HG02870 (cell line): ENCODE data around the gene CTRL.
A peak's percentile ranks its signal among the peaks of the same experiment; 100 is the strongest.
"Not testable (repeated sequence)": the region's sequence is repeated elsewhere in the genome, so short reads cannot be mapped to it uniquely, and the experiment has no call there.

Experiments
- ATAC-seq: cut with Tn5 transposase; IDR thresholded peaks from one replicate; pipeline ENCODE4 v1.9.1; 2021; ENCODE audit warnings: mild to moderate bottlenecking, moderate library complexity; ENCODE audit not compliant: unreplicated experiment

CTRL gene

DNA sequence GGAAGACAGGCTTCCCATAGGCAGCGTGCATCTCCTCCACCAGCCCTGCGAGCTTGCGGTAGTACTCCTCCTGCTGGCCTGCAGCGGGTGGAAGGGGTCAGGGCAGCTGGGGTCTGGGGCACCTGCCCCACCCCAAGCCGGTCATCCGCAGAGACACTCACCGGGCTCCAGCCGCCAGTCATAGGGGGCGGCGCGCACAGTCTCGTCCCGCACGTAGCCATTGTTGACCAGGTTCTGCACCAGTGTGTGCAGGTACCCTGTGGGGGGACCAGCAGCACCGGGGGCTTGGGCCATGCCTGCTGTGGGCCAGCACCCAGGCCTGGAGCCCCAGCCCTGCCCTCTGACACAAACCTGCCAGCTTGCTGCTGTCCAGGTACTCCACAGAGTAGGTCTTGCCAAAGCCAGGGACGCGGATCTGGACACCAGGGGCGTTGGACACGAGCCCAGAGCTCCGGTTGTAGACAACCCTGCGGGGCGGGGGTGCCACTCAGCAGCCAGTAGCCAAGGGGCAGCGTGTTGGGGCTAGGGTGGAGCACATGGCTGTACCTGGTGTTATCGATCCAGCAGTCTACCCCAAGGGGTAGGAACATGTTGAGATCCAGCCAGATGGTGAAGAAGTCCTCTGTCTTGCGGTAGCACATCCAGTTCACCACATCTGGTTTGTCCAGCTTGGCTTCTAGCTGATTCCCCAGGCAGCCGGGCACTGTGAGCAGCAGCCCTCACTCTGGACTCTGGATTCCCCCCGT is 11.0 kb upstream of the CTRL start:
- ATAC-seq = no peak

DNA sequence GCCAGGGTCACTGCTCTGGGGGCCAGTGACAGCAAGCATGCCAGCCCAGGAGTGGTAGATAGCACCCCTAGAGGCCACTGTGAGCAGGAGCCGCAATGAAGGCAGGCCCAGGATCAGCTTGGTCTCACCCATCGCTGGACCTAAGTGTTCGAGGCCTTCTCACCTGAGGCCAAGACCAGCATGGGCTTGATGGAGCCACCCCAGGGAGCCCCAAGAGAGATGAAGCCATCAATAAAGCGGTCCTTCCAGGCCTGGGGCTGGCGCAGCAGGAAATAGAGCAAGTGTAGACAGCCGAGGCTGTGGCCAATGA is 10.5 kb upstream of the CTRL start:
- ATAC-seq = no peak

DNA sequence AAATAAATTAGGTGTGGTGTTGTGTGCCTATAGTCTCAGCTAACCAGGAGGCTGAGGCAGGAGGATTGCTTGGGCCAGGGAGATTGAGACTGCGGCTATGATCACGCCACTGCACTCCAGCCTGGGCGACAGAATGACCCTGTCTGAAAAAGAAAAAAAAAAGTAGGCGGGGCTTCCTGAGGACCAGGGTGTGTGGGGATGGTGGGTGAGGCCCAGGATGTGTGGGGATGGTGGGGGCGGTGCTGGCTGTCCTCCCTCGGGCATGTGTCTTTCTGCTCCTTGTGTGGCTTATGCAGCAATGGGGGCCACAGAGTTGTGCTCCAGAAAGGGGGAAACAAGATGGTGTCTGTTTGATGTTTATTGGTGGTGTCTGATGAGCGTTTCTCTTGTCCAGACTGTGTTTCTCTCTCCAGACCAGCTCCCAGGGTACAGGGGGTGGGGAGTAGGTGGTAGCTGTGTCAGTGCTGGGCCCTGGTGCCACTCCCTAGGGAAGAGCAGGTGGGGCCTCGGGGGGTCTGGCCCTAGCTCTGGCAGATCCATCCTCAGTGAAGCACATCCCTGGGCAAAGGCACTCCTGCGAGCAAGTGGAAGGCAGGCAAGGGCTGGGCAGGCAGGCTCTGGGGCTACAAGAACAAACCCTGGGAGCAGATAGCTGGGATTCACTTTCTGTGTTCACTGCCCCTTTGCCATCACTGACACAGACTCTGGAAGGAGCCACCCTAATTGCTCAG is 10.0 kb upstream of the CTRL start:
- no peak for ATAC-seq

DNA sequence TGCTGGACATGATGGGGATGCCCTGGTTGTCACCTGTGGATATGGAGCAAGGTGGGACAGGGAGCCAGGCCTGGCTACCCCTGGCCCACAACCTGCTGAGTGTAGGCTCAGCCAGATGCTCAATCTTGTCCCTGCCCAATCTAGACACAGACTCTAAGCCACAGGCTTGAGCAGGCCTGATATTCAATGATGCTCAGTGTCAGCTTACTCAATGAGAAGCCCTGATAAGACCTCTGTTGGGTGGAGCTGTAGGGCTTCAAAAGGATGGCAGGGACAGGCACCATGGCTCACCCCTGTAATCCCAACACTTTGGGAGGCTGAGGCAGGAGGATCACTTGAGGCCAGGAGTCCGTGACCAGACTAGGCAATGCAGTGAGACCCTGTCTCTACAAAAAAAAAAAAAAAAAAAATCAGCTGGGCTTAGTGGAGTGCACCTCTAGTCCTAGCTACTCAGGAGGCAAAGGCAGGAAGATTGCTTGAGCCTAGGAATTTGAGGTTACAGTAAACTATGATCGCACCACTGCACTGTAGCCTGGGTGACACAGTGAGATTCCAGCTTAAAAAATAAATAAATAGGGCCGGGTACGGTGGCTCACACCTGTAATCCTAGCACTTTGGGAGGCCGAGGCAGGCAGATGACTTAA is 8.9 kb upstream of the CTRL start:
- ATAC-seq = no peak

DNA sequence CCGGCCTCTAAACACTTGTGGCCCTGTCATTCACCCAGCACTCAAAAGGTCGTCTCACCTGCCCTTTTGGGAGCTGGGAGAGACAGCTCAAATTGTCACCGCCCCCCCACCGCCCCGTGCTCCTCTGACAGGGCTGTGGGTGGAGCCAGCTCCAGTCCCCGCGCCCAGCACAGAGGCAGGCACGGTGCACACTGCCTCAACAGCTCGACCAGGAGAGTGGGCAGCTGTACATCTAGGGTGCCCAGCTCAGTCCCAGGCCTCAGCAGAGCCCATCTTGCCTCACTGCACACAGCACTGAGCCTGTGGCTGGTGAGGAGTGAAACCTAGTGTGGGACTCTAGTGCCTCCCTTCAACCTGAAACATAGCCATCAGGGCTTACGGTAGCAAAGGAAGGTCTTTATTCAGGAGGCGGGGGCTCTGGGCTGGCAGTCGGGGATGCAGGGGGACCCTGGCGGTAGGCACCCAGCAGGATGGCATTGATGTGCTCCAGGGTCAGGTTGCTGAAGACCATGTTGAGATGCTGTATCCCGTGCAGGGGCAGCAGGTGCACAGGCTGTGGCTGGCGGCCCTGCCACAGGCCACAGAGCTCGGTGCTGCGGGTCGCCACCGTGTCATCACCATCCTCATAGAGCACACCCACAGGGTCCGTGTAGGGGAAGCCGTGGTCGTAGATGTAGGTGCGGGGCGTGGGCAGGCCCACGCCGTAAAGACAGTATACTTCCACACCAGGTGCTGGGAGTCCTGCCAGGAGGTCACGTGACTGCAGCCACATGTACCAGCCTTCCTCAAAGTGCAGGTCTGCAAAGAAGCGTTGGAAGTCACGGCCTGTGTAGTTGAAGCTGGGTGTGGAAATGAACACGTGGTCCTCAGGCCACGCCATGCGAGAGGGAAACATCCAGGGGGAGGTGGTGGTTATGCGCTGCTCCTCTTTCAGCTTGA is 8.1 kb upstream of the CTRL start:
- ATAC-seq = no peak

DNA sequence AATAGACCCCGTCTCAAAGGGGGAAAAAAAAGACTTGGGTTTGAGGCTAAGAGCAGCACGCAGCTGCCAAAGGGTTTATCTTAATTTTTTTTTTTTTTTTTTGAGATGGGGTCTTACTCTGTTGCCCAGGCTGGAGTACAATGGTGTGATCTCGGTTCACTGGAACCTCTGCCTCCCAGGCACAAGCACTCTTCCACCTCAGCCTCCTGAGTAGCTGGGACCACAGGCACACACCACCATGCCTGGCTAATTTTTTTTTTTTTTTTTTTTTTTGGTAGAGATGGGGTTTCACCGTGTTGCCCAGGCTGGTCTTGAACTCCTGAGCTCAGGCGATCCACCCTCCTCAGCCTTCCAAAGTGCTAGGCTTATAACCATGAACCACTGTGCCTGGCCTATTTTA is 6.1 kb upstream of the CTRL start:
- ATAC-seq = not testable (repeated sequence)

DNA sequence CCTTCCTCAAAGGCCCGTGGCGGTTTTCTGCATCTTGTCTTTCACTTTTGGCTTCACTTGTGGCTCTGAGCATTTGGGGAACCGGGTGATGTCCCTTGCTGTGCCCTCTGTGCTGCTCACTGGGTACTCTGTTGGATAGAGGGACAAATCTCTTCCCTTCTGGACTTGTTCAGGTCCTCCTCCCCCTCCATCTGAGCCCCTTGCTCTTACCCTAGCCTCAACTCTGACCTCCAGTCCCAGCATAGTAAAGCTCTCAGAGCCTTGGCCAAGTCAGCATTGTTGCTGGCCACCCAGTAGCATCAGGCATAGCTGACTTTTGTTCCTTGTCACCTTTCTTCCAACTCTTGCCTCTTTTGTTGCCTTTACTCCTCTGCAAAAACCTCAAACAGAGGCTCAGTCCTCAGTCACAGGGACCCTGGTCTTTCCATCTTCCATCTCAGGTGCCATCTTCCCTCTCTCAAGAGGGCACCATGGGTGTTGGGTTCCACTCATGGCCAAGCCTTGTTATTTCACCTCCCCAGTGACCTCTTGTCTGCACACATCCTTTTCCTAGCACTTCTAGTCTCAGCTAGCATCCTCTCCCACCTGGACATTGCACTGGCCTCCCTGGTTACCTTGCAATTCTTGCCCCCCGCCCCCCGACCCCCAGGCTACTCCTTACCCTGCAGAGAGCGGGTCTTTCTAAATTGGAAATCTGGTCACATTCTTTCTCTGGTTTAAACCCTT is 5.4 kb upstream of the CTRL start:
- peak; percentile 44 for ATAC-seq

DNA sequence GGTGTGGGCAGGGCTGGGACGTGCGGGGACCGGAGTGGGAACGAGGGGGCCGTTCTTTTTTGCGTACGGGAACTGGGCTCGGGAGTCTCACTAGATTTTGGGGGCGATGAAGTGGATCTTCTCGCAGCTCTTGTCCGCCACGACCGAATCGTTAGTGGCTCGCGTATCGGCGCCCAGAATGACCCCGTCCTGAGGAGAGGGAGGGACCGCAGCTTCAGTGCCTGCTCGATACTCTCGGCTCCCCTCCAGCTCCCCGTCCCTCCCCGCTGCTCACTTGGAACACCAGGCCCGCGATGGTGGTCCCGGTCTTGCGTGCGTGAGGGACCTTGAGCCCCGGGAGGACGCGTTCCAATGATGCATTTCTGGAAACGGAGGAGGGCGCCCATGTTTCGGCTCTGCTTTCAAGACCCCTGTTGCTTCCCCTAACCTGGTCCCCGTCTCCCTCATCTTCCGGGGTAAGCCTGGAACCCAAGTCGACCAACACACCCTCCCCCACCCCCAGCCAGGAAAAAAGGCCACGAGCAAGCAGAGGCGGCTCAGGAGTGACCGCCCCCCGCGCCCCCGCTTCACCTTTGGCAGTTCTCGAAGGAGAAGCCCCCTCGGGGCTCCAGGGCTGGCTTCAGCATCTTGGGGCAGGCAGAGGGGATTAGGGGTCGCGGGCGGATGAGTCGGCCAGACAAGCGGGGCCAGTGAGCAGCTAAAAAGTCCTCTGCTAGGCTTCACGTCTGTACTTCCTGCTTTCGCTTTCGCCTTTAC is 4.6 kb upstream of the CTRL start, which contains the start of gene PSMB10:
PSMB10 (minus strand) TSS at position 727 of the 756 bp plus-strand sequence; CDS start at position 626, 101 bp downstream.
- no peak for ATAC-seq

DNA sequence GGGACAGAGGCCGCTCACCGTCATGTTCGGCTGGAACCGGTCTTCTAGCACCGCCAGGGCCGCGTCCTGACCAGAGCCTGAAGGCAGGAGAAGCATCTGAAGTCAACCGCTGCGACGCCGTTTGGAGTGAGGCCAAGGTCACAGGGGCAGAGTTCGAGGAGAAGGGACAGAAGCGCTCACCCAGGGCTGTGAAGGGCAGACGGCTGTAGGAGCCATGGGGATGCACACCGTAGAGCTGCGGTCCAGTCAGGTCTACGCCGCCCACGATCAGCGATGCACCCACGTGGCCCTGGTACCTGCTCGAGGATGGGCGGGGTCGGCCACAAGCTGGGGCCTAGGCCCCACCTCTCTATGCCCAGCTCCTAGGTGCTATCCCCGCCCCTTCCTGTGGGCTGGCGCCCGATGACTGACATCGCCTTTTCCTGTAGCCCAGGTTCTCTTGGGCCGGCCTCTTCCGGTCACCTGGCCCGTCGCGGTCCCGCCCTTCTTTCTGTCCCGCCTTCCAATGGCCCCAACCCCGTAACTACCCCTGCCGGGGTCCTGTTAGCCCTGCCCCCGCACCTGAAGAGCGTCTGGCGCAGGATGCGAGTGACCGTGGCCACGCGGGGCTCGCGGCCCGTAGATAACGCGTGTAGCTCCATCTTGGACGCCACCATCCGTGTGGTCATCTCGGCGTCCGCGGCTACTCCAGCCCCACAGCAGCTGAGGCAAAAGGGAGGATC is 3.9 kb upstream of the CTRL start:
- ATAC-seq = peak; percentile 90

DNA sequence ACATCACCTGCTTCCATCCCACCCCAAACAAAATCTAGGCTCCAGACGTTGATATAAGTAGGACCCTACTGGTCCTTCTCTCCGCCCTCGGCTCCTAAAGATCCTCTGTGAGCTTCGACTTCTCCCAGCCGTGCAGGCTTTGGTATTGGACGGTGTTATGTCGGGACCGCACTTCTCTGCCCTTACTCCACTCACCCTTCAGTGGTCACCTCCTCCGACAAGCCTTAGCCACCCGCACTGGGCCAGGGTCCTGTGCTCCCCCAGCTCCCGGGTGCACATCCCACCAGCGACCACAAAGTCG is 3.4 kb upstream of the CTRL start:
- ATAC-seq = no peak

DNA sequence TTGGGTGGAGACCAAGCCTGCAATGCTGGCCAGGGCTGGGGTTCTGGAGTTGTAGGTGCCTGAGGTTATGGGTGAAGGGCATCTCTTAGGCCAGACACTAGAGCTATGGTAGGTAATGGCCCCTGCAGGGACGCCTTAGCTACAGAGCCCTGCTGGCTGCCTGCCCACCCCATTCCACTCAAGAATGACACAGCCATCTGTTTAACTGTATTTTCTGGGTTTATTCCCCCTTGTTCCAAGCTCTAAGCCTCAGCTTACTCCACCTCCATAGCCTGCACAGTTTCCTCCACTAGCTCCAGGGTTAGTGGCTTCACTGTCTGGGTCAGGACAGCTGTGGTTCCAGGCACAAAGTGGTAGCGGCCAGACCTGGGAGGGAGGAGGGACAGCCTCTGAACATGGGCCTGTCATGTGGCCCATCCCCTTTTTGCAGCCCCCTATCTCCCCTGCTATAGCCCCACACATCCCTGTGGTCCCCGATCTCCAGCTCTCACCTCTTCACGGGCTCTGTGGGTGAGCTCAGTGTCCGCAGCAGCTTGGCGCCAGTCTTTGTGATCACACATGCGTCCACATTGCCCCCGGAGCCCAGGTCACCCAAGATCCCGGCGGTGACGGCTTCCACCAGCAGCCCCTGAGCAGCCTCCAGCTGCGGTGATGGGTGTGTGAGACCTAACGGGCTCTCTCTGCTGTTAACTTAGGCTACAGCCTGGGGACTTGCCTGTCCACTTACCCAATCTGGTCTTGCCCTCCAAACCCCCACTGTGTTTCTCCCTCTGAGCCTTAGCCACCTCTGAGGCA is 2.8 kb upstream of the CTRL start:
- ATAC-seq = no peak

DNA sequence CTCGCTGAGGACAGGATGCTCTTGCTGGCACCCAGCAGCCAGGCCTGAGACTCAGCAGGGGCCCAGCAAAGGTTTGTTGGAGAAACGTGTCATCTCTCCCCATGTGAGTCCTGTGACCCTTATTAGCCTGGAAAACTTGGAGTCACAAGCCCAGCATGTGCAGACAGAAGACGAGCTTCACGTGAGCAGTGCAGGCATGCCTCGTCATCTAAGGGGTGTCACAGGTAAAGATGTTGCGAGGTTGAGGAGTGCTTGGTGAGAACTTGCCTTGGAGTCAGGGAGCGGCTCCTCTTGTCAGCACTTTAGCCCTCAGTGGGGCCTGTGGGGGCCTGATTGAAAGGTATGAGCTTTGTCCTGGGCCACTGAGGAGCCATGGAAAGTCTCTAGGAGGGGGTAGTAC is 2.1 kb upstream of the CTRL start:
- no peak for ATAC-seq

DNA sequence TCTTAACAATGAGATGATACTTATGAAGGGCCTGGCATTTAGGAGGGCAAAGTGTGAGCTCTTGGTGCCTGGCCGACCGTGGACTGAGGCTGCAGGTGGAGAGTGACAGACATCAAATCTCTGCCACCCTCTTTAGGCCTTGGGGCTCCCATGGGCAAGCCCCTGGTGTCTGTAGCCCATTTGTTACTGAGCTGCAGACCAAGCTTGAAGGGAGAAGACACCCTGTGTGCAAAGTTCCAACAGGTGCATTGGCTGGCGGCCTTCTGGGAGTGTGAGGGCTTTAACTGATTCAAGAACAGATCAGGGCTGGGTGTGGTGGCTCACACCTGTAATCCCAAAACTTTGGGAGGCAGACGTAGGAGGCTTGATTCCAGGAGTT is 789 bp upstream of the CTRL start:
- no peak for ATAC-seq

DNA sequence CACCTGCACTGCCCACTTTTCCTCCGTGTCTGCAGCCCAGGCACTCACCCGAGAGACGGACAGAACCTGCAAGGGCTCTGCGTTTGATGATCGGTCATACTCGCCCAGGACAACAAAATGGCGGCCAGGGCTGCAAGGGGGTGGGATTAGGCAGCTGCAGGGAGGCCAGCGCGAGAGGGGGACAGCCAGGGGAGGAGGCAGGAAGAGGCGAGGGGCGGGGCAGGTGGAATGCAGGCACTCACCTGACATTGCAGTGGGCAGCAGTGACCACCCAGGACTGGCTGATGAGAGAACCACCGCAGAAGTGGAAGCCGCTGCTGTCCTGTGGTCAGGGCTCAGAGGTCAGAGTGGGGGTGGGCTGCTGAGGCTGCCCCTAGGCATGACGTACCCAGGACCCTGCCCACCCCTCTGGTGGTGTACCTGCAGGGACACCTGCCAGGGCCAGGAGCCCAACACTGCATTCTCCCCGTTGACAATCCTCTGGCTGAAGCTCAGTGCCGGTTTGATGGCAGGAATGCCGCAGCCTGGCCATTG is 917 bp downstream of the CTRL start:
- ATAC-seq = no peak

DNA sequence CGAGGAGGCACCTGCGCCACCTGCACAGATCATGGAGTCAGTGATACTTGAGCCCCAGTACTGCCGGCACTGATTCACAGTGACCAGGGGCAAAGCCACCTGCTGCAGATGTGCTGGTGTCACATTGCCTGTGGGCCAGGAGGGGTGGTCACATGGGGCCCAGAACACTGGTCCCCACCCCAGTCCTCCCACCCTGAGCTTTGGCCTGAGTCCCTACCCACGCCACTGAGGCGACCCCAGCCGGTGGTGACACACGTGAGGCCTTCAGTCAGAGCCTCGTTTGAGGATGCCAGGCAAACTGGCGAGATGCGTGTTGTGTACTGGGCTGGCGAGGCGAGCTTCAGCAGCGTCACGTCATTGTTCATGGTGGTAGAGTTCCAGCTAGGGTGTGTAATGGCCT is 1.5 kb downstream of the CTRL start:
- ATAC-seq = no peak

DNA sequence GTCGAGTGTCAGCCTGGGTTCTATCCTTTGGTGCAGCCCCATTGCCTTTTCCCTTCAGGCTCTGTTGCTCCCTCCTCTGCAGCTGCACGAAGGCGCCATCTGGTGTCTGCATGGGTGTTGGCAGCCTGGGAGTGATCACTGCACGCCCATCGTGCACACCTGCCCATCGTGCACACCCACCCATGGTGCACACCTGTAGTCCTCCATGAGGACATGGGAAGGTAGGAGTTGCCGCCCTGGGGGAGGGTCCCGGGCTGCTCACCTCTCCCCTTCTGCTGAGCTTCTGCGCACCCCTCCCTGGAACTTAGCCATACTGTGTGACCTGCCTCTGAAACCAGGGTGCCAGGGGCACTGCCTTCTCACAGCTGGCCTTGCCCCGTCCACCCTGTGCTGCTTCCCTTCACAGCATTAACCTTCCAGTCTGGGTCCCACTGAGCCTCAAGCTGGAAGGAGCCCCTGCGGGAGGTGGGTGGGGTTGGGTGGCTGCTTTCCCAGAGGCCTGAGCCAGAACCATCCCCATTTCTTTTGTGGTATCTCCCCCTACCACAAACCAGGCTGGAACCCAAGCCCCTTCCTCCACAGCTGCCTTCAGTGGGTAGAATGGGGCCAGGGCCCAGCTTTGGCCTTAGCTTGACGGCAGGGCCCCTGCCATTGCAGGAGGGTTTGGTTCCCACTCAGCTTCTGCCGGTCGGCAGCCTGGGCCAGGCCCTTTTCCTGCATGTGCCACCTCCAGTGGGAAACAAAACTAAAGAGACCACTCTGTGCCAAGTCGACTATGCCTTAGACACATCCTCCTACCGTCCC is 2.9 kb downstream of the CTRL start:
- no peak for ATAC-seq

DNA sequence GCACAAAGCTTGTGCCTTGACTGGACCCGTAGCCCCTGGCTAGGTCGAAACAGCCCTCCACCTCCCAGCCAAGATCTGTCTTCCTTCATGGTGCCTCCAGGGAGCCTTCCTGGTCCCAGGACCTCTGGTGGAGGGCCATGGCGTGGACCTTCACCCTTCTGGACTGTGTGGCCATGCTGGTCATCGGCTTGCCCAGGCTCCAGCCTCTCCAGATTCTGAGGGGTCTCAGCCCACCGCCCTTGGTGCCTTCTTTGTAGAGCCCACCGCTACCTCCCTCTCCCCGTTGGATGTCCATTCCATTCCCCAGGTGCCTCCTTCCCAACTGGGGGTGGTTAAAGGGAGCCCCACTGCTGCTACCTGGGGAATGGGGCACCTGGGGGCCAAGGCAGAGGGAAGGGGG is 3.5 kb downstream of the CTRL start:
- ATAC-seq = no peak
